GM11168 (cell line): ENCODE data around the gene PROX1.
"Not testable (repeated sequence)": the region's sequence is repeated elsewhere in the genome, so short reads cannot be mapped to it uniquely, and the experiment has no call there.

ENCODE experiments used
- in situ Hi-C: fragments of 300-500 bp; cut with MboI; formaldehyde crosslinking; loops from one replicate; pipeline ENCODE4 v1.12.0; 2022; ENCODE audit warnings: low sequenced_read_pairs; ENCODE audit not compliant: unreplicated experiment

PROX1 gene

GRCh38 chr1:214066936-214067335, 79.2 kb downstream of the PROX1 start:
- in situ Hi-C loops: no loop called here

GRCh38 chr1:214067397-214067796, 79.6 kb downstream of the PROX1 start:
- in situ Hi-C loops: no loop called here

GRCh38 chr1:214067853-214068703, 80.3 kb downstream of the PROX1 start:
- in situ Hi-C loops: no loop called here

- in situ Hi-C loops: no loop called here
Observed at GRCh38 chr1:214068979-214069378, 81.2 kb downstream of the PROX1 start.

- in situ Hi-C loops: no loop called here
Observed at GRCh38 chr1:214071469-214071868, 83.7 kb downstream of the PROX1 start.

GRCh38 chr1:214072426-214073157, 84.8 kb downstream of the PROX1 start:
- in situ Hi-C loops: no loop called here

GRCh38 chr1:214074477-214074876, 86.7 kb downstream of the PROX1 start:
- in situ Hi-C loops: no loop called here

- in situ Hi-C loops: no loop called here
Observed at GRCh38 chr1:214075305-214075998, 87.7 kb downstream of the PROX1 start.

- in situ Hi-C loops: no loop called here
Observed at GRCh38 chr1:214075999-214076707, 88.4 kb downstream of the PROX1 start.

- in situ Hi-C loops: no loop called here
Observed at GRCh38 chr1:214076708-214077065, 88.9 kb downstream of the PROX1 start.

- in situ Hi-C loops: no loop called here
Observed at GRCh38 chr1:214078950-214079349, 91.2 kb downstream of the PROX1 start.

- in situ Hi-C loops: no loop called here
Observed at GRCh38 chr1:214085325-214085724, 97.6 kb downstream of the PROX1 start.

- in situ Hi-C loops: no loop called here
Observed at GRCh38 chr1:214086945-214087344, 99.2 kb downstream of the PROX1 start.

- in situ Hi-C loops: not testable (repeated sequence)
Observed at GRCh38 chr1:214089003-214089402, 101.2 kb downstream of the PROX1 start.
